HepG2 (cell line): ENCODE measurements around the gene RPS14. TPM values are rescaled to one million over a fixed set of nuclear protein-coding genes. Genes with fewer than 3 reads are reported as not detected.
A peak's percentile ranks its signal among the peaks of the same experiment; 100 is the strongest.

Experiments
- BHLHE40 ChIP-seq: IDR thresholded peaks from 2 replicates; pipeline ENCODE4 v1.6.1; 2011; ENCODE audit warnings: low read length, improper control_type of control experiment
- CREB1 ChIP-seq, 2 experiments: fragments of 450-650 bp in 1 of 2; IDR thresholded peaks; 2 replicates each; pipeline ENCODE4 v1.6.1; 2016 to 2017; ENCODE audit warnings: control low read depth in 1 of 2, mild to moderate bottlenecking in 1 of 2, missing compliant biosample characterization in 1 of 2, missing genetic modification characterization in 1 of 2
- FLYWCH1 ChIP-seq: sonication (generic); formaldehyde crosslinking; IDR thresholded peaks from 2 replicates; pipeline ENCODE4 v1.8.1; 2023; ENCODE audit warnings: mild to moderate bottlenecking, missing genetic modification reagents
- GLMP ChIP-seq: sonication (generic); formaldehyde crosslinking; IDR thresholded peaks from 2 replicates; pipeline ENCODE4 v1.9.0; 2021; ENCODE audit warnings: missing genetic modification reagents, mild to moderate bottlenecking, borderline replicate concordance
- HINFP ChIP-seq: sonication (generic); formaldehyde crosslinking; IDR thresholded peaks from 2 replicates; pipeline ENCODE4 v1.4.0; 2020; ENCODE audit warnings: low read depth, mild to moderate bottlenecking, missing genetic modification reagents
- HNRNPL ChIP-seq: fragments of 200-400 bp; formaldehyde crosslinking; IDR thresholded peaks from 2 replicates; pipeline ENCODE4 v1.6.1; 2017; ENCODE audit warnings: mild to moderate bottlenecking, low read depth, low read length
- HNRNPLL ChIP-seq: fragments of 200-400 bp; formaldehyde crosslinking; IDR thresholded peaks from 2 replicates; pipeline ENCODE4 v1.6.1; 2017; ENCODE audit warnings: mild to moderate bottlenecking, low read depth, low read length; ENCODE audit not compliant: poor library complexity, severe bottlenecking
- KLF11 ChIP-seq: IDR thresholded peaks from 2 replicates; pipeline ENCODE4 v1.6.1; 2016; ENCODE audit warnings: missing compliant biosample characterization
- KMT2A ChIP-seq: sonication (generic); formaldehyde crosslinking; IDR thresholded peaks from 2 replicates; pipeline ENCODE4 v1.4.0; 2020; ENCODE audit warnings: missing genetic modification reagents
- NAIF1 ChIP-seq: sonication (generic); formaldehyde crosslinking; IDR thresholded peaks from 2 replicates; pipeline ENCODE4 v1.5.0; 2020; ENCODE audit warnings: mild to moderate bottlenecking, missing genetic modification reagents, borderline replicate concordance
- NR2F6 ChIP-seq, 2 experiments: IDR thresholded peaks; 2 replicates each; pipeline ENCODE4 v1.6.1; 2016; ENCODE audit warnings: antibody characterized with exemption in 1 of 2, mild to moderate bottlenecking in 1 of 2
- PBX3 ChIP-seq: sonication (generic); formaldehyde crosslinking; IDR thresholded peaks from 2 replicates; pipeline ENCODE4 v1.8.1; 2023; ENCODE audit warnings: missing genetic modification reagents, inconsistent platforms, borderline replicate concordance
- PCBP2 ChIP-seq: fragments of 200-400 bp; formaldehyde crosslinking; optimal IDR thresholded peaks from 2 replicates; pipeline ENCODE3; 2018; ENCODE audit warnings: low read length, low read depth; ENCODE audit not compliant: poor library complexity, severe bottlenecking
- REL ChIP-seq: sonication (generic); formaldehyde crosslinking; conservative IDR thresholded peaks from 2 replicates; pipeline ENCODE4 v1.8.0; 2022; ENCODE audit warnings: mild to moderate bottlenecking, missing genetic modification reagents, moderate library complexity
- RFX1 ChIP-seq: fragments of 450-650 bp; IDR thresholded peaks from 2 replicates; pipeline ENCODE4 v1.6.1; 2017
- RFX5 ChIP-seq: IDR thresholded peaks from 2 replicates; pipeline ENCODE4 v1.6.1; 2011; ENCODE audit warnings: low read depth, low read length, improper control_type of control experiment
- RNF2 ChIP-seq: fragments of 450-650 bp; conservative IDR thresholded peaks from 2 replicates; pipeline ENCODE4 v1.6.1; 2016; ENCODE audit warnings: low read depth
- ZFYVE20 ChIP-seq: sonication (generic); formaldehyde crosslinking; IDR thresholded peaks from 2 replicates; pipeline ENCODE4 v1.8.0; 2023; ENCODE audit warnings: low read depth, mild to moderate bottlenecking, moderate library complexity, missing genetic modification reagents, borderline replicate concordance
- ZNF333 ChIP-seq: sonication (generic); formaldehyde crosslinking; IDR thresholded peaks from 2 replicates; pipeline ENCODE4 v1.4.0; 2020; ENCODE audit warnings: mild to moderate bottlenecking, missing genetic modification reagents, borderline replicate concordance
- ZNF446 ChIP-seq: sonication (generic); formaldehyde crosslinking; IDR thresholded peaks from 2 replicates; pipeline ENCODE4 v1.5.0; 2020; ENCODE audit warnings: mild to moderate bottlenecking, missing genetic modification reagents
- ZNF512B ChIP-seq: sonication (generic); formaldehyde crosslinking; IDR thresholded peaks from 2 replicates; pipeline ENCODE4 v1.5.1; 2020; ENCODE audit warnings: missing genetic modification reagents, mild to moderate bottlenecking, borderline replicate concordance
- ZNF850 ChIP-seq: sonication (generic); formaldehyde crosslinking; conservative IDR thresholded peaks from 2 replicates; pipeline ENCODE4 v1.9.0; 2021; ENCODE audit warnings: mild to moderate bottlenecking, missing genetic modification reagents
- polyA plus RNA-seq, 8 experiments: library from polyadenylated mRNA; depleted of rRNA in 3 of 8; stranded (reverse) in 7 of 8; unstranded in 1 of 8; fragments of >200 nt; fragmentation: Illumina TruSeq in 4 of 8; extraction: Trizol in 4 of 8; gene quantifications; 2 replicates each; pipeline versions ENCODE4 v1.2.1 to v1.2.3, GENCODE V29; 2011 to 2016; ENCODE audit warnings: low read depth in 4 of 8, missing spikeins in 1 of 8, mixed read lengths in 1 of 8; ENCODE audit not compliant: insufficient read depth in 1 of 8
- total RNA-seq, 5 experiments: library from RNA; depleted of rRNA; stranded (reverse); fragments of >200 nt; fragmentation: Illumina TruSeq; extraction: Trizol; gene quantifications; 2 replicates each; pipeline ENCODE4 v1.2.3, GENCODE V29; 2016; ENCODE audit warnings: low read depth in 1 of 5

RPS14 gene
- total and polyA plus RNA-seq, 2 of the 13 experiments (the other 11 are each of a cell fraction or from before 2014, with no cell fraction given), result 2,116 to 3,295 TPM

GRCh38 chr5:150436141-150436680, 13.3 kb downstream of the RPS14 start (continued):
- TF ChIP-seq PBX3 (CRISPR knock-in tag) (no peak), ZNF512B (CRISPR knock-in tag) (no peak), REL (CRISPR knock-in tag) (no peak), ZFYVE20 (CRISPR knock-in tag) (no peak), RNF2 (no peak), HNRNPL (no peak), ZNF333 (no peak), RFX5 (peak; percentile 70; the same call in 1 of the 2 replicates), KLF11 (CRISPR knock-in tag) (no peak), ZNF850 (CRISPR knock-in tag) (no peak), GLMP (CRISPR knock-in tag) (no peak), NR2F6 (IDR thresholded peaks at IDR 0.05) (no peak), NR2F6 (CRISPR knock-in tag; IDR thresholded peaks at IDR 0.05) (no peak), HINFP (CRISPR knock-in tag) (no peak), CREB1 (IDR thresholded peaks at IDR 0.05) (no peak), CREB1 (CRISPR knock-in tag; IDR thresholded peaks at IDR 0.05) (no peak), PCBP2 (no peak), NAIF1 (CRISPR knock-in tag) (no peak), KMT2A (CRISPR knock-in tag) (no peak), HNRNPLL (no peak), RFX1 (no peak), ZNF446 (CRISPR knock-in tag) (no peak), BHLHE40 (0 out of 2 replicates have a peak, but pooled peaks have one; percentile 9), FLYWCH1 (CRISPR knock-in tag) (no peak)
